GM12874 (cell line): Measurements from ENCODE around the gene DLG2.

Experiments used
- TF ChIP-seq, protein P1 (sequence below): IDR thresholded peaks from 2 replicates; pipeline ENCODE4 v1.5.1; 2011; ENCODE audit warnings: low read depth, mild to moderate bottlenecking, control low read depth, low read length, moderate library complexity; ENCODE audit not compliant: insufficient read depth

Gene DLG2

DNA sequence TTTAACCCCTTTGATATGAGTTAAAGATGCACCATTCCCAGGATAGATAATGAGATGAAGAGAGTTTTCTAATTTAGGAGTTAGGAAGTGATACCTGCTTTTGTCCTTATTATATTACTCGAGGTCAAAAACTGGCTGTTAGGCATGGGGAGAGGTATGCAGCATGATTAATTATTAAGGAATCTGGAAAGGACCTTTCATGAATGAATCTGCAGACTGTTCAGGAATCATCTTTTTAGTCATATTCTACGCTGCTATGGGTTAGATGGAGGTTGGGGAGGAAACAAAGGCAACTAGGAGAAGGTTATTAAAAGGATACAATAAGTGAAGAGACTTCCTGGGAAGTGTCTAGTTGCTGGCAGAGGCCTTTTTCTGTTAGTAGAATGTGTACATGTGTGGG is 1848.5 kb downstream of the DLG2 start:
- TF ChIP-seq, protein P1, sequence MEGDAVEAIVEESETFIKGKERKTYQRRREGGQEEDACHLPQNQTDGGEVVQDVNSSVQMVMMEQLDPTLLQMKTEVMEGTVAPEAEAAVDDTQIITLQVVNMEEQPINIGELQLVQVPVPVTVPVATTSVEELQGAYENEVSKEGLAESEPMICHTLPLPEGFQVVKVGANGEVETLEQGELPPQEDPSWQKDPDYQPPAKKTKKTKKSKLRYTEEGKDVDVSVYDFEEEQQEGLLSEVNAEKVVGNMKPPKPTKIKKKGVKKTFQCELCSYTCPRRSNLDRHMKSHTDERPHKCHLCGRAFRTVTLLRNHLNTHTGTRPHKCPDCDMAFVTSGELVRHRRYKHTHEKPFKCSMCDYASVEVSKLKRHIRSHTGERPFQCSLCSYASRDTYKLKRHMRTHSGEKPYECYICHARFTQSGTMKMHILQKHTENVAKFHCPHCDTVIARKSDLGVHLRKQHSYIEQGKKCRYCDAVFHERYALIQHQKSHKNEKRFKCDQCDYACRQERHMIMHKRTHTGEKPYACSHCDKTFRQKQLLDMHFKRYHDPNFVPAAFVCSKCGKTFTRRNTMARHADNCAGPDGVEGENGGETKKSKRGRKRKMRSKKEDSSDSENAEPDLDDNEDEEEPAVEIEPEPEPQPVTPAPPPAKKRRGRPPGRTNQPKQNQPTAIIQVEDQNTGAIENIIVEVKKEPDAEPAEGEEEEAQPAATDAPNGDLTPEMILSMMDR: no peak

DNA sequence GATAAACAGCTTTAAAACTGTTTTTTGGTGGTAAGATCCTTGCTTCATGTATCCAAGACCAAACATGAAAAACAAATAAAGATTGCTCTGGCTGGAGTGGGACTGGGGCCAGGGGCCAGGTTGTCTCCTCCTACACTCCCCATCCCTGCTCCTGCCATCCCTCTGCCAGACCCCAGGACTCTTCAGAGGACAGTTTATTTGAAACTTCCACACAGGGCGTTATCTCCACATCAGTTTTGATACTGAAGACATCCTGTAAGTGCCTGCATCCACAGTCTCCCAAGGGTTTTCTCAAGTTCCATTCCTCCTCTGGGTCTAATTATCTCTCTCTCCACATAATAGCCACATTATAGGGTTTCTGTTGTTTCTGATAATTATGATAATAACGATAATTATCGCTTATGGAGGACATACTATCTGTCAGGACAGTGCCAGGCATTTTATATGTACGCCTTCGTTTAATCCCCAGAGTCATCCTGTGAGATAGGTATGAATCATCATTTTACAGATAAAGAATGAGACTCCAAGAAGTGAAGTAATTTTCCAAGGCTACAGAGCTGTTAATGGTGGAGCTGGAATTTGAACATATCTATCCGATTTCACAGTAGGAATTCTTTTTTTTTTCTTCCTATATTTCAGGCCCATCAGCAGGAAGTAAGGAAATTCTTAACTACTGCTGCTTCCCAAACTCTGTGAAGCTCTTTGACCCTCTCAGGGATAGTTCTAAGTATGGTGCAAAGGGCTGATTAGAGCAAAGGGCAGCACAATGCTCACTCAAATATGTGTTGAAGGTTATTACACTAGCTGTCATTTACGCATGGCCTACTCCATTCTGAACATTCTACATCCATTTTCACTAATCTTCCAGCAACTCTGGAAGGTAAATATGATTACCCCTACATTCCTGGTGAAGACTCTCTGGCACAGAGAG is 1852.9 kb downstream of the DLG2 start:
- TF ChIP-seq, protein P1: no peak

DNA sequence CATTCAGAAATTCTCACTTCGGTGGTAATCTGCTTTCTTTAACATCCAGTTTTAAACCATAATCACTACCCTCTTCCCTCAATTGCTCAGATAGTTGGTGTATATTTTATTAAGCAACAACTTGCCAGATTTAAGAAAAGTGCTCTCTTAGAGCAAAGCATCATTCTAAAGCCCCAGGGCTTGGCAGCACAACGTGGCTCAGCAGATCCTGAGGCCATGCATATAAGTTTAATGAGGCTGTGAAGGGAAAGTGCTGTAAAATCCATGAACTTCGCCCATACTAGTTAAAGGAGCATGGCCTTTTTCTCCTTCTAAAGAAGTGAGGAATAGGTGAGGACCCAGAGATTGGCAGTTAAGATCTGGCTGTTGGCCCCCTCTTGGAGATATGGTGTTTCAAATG is 1858.7 kb downstream of the DLG2 start:
- TF ChIP-seq, protein P1: no peak

DNA sequence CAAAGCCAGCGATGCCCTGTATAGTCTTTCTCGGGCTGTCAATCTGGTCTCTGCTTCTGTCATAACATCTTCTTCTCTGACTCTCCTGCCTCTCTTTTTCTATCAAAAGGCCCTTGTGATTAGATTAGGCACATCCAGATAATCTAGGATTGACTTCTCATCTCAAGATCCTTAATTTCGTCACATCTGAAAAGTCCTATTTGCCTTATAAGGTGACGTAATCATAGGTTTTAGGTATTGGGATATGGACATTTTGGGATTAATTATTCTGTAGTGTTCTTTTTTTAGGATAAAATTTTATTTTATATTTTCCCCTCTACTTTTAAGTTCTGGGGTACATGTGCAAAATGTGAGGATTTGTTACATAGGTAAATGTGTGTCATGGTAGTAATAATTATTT is 1860.2 kb downstream of the DLG2 start:
- TF ChIP-seq, protein P1: no peak

DNA sequence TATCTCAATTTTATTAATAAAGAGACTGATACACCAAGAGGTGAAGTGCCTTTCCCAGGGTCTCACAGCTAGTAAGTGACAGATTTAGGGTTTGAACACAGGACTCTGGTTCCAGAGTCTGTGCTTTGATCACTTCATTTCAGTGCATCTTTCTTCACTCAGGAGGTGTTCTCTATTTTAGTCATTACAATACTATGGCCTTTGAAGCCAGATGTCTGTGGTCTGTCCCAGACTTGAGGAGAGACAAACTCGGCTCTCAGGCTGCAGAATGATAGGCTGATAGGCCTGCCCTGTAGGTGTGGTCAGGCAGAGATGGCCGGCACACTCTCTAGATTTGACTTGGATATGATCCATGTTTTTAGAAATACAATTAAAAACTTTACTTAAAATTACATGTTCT is 1862.5 kb downstream of the DLG2 start:
- TF ChIP-seq, protein P1: no peak

DNA sequence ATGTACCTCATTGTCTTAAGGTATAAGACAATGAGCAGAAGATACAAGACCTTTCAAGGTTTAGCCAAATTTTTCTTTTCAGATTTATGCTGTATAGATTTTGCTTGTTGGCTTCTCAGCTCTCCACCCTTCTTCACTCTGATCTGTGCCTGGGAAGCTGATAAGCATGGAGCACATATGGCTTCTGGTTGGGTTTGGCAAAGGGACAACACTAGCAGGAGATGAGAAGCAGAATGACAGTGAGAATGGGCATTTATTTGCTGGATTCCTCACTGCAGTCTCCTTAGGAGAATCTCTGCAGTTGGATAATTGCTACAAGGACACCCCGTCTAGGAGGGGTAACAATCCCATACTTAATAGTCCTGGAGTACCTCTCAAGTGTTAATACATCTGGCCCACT is 1866.2 kb downstream of the DLG2 start:
- TF ChIP-seq, protein P1: no peak

DNA sequence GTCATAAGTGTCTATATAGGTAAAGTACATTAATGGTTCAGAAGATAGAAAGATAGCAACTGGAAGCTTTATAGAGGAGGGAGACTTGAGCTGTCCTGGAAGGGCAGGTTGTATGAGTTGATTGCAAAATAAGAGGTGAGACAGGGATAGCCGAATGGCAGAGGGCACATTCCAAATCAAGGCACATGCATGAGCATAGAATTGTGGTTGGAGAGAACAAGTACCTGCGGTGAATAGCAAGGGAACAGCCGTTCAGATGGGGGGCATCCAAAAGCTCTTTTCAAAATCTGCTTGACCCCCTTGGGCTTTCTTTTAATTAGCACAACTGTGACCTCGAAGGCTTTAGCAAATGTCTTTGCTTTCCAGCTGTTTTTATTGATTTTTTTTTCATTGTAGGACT is 1868.0 kb downstream of the DLG2 start:
- TF ChIP-seq, protein P1: no peak
